BJ (cell line): Measurements from ENCODE around the gene AGFG2. TPM values are rescaled to one million over a fixed set of nuclear protein-coding genes. Genes with fewer than 3 reads are reported as not detected.
A peak's percentile ranks its signal among the peaks of the same experiment; 100 is the strongest.

Source experiments
- CTCF ChIA-PET: fragments of 350-600 bp; formaldehyde crosslinking; extraction: SDS; loops from one replicate; lab custom pipeline; 2021; ENCODE audit warnings: antibody characterized with exemption, inconsistent platforms; lab: Yijun Ruan, JAX
- POLR2A ChIA-PET: fragments of 300-600 bp; sonication (Branson Sonifier 250); formaldehyde crosslinking; extraction: SDS; loops from one replicate; lab custom pipeline; 2021; ENCODE audit warnings: antibody characterized with exemption; lab: Charles Lee
- DNase-seq: peaks from one replicate; pipeline ENCODE4 v3.0.0-alpha.2; 2011; ENCODE audit warnings: low read depth
- H3K27me3 ChIP-seq: 2 replicates; pipeline ENCODE4 v1.6.0; 2011; ENCODE audit warnings: low read length; ENCODE audit not compliant: control insufficient read depth, insufficient read depth
- H3K36me3 ChIP-seq: 2 replicates; pipeline ENCODE4 v1.5.1; 2011; ENCODE audit warnings: low read length; ENCODE audit not compliant: control insufficient read depth, insufficient read depth
- H3K4me3 ChIP-seq: 2 replicates; pipeline ENCODE4 v1.5.1; 2011; ENCODE audit warnings: low read depth, mild to moderate bottlenecking, control low read depth, low read length
- polyA plus RNA-seq: library from polyadenylated mRNA; depleted of rRNA; stranded (reverse); fragments of >200 nt; gene quantifications from 2 replicates; pipeline ENCODE4 v1.2.3, GENCODE V29; 2011
- TF ChIP-seq, protein P1 (sequence below): IDR thresholded peaks from 2 replicates; pipeline ENCODE4 v1.5.1; 2011; ENCODE audit warnings: low read depth, mild to moderate bottlenecking, control low read depth, inconsistent platforms, low read length, moderate library complexity; ENCODE audit not compliant: insufficient read depth

Gene AGFG2
- polyA plus RNA-seq, 1 experiment: 10.9 TPM

DNA sequence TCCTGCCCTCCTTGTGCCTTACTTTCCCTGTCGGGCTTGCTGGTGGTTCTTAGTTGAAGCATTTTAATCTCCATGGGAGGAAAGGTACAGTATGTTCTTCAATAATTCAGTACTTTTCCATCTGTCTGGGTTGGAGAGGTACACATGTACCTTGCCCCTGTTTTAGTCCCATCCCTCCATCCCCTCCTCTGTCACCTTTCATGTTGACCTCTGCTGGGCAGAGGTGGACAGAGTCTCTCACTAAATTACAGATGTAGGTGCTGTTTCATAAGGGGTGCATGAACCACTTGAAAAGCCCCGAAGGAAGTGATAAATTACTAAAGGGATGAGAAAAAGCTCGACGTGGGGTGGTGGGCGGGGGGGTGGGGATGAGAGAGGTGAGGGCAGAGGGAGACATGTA is 5.4 kb downstream of the AGFG2 start:
- Histone ChIP-seq H3K36me3 (no peaks in the 10 kb centered on the region), H3K27me3 (no peaks in the 10 kb centered on the region), H3K4me3 (no peak overlapping the region)
- DNase-seq: no peak
- ChIA-PET POLR2A (no interaction called here), CTCF (interaction anchor here (1.6 to 2.7 kb wide), 4 partner anchors 12 to 62 kb away, joined by 4 to 17 read pairs (median 6); no protein-coding TSS in a partner anchor)
- TF ChIP-seq, protein P1, sequence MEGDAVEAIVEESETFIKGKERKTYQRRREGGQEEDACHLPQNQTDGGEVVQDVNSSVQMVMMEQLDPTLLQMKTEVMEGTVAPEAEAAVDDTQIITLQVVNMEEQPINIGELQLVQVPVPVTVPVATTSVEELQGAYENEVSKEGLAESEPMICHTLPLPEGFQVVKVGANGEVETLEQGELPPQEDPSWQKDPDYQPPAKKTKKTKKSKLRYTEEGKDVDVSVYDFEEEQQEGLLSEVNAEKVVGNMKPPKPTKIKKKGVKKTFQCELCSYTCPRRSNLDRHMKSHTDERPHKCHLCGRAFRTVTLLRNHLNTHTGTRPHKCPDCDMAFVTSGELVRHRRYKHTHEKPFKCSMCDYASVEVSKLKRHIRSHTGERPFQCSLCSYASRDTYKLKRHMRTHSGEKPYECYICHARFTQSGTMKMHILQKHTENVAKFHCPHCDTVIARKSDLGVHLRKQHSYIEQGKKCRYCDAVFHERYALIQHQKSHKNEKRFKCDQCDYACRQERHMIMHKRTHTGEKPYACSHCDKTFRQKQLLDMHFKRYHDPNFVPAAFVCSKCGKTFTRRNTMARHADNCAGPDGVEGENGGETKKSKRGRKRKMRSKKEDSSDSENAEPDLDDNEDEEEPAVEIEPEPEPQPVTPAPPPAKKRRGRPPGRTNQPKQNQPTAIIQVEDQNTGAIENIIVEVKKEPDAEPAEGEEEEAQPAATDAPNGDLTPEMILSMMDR: no peak

DNA sequence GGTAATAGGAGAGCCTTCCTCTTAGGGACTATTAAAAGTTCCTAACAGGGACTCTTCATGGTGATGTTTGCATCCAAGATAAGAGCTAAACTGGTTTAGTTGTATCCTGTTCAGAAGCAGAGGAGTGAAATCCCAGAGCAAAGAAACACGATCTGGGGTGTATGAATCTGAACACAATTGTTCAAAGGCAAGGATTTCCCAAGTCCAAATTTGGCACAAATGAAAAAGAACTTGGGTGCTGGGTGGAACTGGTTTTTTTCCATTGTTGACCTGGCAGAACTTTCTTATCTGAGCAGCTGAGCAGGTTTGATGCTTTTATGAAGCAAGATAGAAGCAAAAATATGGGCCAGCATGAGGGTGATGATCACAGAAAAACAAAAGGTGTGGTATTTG is 6.0 kb downstream of the AGFG2 start:
- POLR2A ChIA-PET: no interaction called here
- CTCF ChIA-PET: interaction anchor here (1.6 to 2.7 kb wide), 5 partner anchors 11 to 76 kb away, joined by 4 to 17 read pairs (median 9); no protein-coding TSS in a partner anchor

DNA sequence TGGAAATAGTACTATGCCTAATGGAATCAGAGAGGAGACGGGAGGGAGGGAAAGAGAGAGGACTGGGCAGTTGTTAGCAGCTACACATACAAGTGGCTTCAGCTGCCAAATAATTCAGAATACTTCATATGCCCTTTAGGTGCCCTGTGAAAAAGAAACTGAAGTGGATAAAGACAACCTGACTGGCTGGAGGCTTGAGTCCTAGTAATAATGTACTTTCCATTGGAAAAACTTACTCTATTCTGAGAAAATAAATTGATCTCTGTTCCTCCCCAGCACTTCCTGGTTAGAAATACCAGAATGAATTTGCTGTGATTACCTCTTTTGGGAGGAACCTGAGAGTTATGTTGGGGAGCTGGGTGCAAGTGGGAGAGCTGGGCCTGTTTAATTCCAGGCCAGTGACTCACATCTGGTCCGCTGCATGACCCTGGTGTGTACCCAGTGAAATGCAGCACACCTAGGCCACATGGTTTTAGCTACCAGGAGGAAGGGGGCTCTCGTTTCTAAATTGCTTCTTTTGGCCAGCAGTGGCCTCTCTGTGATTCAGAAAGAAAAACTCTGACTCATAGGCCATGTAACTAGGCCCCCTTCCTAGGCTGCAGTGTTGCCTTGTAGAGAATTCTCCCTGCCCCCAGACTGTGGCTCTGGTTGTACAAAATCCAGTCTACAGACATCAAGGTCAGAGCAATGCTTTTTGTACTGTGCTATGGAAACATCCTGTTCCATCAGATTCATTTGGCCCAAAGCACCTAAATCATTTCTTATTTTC is 6.5 kb downstream of the AGFG2 start:
- Histone ChIP-seq H3K27me3 (no peaks in the 10 kb centered on the region), H3K4me3 (no peak overlapping the region), H3K36me3 (no peaks in the 10 kb centered on the region)
- DNase-seq: peak; percentile 40
- ChIA-PET CTCF (interaction anchor here (0.5 to 2.7 kb wide), 8 partner anchors 10 to 1404 kb away, joined by 3 to 17 read pairs (median 4); no protein-coding TSS in a partner anchor), POLR2A (no interaction called here)
- TF ChIP-seq, protein P1: peak; percentile 32

More for the DNA sequence above, 6.0 kb downstream of the AGFG2 start:
- TF ChIP-seq, protein P1: no peak
- Histone ChIP-seq H3K4me3 (no peak overlapping the region), H3K27me3 (no peaks in the 10 kb centered on the region), H3K36me3 (no peaks in the 10 kb centered on the region)
- DNase-seq: no peak

DNA sequence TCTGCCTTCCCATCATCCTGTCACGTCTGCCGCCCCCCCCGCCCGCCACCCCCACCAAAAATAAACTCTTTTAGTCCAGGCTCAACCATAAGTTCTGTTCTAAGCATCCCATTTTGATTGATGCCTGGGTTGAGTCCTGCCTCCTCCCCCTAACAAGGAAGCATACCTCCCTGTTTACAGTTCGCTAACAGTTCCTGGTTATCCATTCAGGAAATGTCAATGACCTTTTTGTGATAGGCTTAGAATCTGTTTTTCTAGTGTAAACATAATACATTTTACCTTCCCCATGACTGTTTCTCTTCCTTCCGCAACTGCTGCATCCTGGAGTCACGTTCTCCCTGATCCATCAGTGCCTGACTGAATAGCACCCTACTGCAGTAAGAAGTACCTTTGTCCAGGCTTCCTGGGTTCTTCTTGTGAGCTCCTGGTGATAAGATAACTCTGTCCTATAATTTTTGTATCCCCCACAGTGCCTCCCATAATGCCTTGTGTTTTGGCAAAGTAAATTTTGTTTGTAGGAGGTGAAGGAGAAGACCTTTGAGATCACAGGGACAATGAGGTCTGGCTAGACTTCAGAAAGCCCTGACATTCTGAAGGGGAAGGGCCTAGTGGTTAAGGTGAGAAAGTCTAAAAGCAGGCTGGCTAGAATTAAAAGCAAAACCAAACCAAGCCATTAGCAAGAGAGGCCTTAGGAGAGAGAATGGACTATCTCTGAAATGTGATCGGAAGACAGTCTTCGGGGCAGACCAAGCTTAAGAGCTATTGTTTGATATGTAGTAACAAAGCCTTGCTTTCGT is 7.3 kb downstream of the AGFG2 start:
- no peak for DNase-seq

More for the DNA sequence above, 7.3 kb downstream of the AGFG2 start:
- TF ChIP-seq, protein P1: no peak
- Histone ChIP-seq H3K27me3 (no peaks in the 10 kb centered on the region), H3K4me3 (no peak overlapping the region), H3K36me3 (no peaks in the 10 kb centered on the region)
- ChIA-PET POLR2A (no interaction called here), CTCF (interaction anchor here (0.5 to 2.7 kb wide), 6 partner anchors 13 to 1405 kb away, joined by 3 to 17 read pairs (median 3); no protein-coding TSS in a partner anchor)
